Muscle layer of duodenum (tissue), 2 donors: ENCODE data around the gene TRAF6.
"Not testable (repeated sequence)": the region's sequence is repeated elsewhere in the genome, so short reads cannot be mapped to it uniquely, and the experiment has no call there.

Source experiments
- H3K27ac ChIP-seq: one replicate; pipeline ENCODE4 v1.7.0; 2013; ENCODE audit warnings: mild to moderate bottlenecking, low read length
- H3K27me3 ChIP-seq: one replicate; pipeline ENCODE4 v1.7.0; 2013; ENCODE audit warnings: low read depth, mild to moderate bottlenecking, control low read depth, low read length
- H3K36me3 ChIP-seq, 2 donors: one replicate each; pipeline ENCODE4 v1.7.0; 2013; ENCODE audit warnings: low read length in 2 of 2, control low read depth in 1 of 2, mild to moderate bottlenecking in 1 of 2; ENCODE audit not compliant: insufficient read depth in 2 of 2, control insufficient read depth in 1 of 2
- H3K4me1 ChIP-seq, 2 donors: one replicate each; pipeline ENCODE4 v1.7.0; 2013; ENCODE audit warnings: low read length in 2 of 2, mild to moderate bottlenecking in 2 of 2, control low read depth in 1 of 2, moderate library complexity in 1 of 2; ENCODE audit not compliant: insufficient read depth in 2 of 2, control insufficient read depth in 1 of 2
- H3K4me3 ChIP-seq, 2 donors: one replicate each; pipeline ENCODE4 v1.7.0; 2013; ENCODE audit warnings: low read length in 2 of 2, low read depth in 1 of 2, mild to moderate bottlenecking in 1 of 2
- H3K9me3 ChIP-seq, 2 donors: one replicate each; pipeline ENCODE4 v1.7.0; 2013; ENCODE audit warnings: low read length in 2 of 2, control low read depth in 1 of 2, mild to moderate bottlenecking in 1 of 2; ENCODE audit not compliant: control insufficient read depth in 1 of 2
- donor health status: healthy.

The TRAF6 gene

GRCh38 chr11:36509694-36510593, at the start of gene TRAF6:
Gene TRAF6 (minus strand): TSS chr11:36510272. CDS start chr11:36501515, 8,757 bp downstream.
- H3K27ac ChIP-seq, result peak within 1 kb of the TSS; percentile 87
- peaks cover 0 to 14% of the 10 kb centered on the region in 2 donors for H3K4me1 ChIP-seq
- H3K4me3 ChIP-seq, result peak within 1 kb of the TSS; percentile 98 to 99
- H3K27me3 ChIP-seq, result no peaks in the 10 kb centered on the region
- H3K36me3 ChIP-seq, result peaks cover 0 to 3% of the 10 kb centered on the region in 2 donors
- peaks cover 0 to 6% of the 10 kb centered on the region in 2 donors for H3K9me3 ChIP-seq

DNA sequence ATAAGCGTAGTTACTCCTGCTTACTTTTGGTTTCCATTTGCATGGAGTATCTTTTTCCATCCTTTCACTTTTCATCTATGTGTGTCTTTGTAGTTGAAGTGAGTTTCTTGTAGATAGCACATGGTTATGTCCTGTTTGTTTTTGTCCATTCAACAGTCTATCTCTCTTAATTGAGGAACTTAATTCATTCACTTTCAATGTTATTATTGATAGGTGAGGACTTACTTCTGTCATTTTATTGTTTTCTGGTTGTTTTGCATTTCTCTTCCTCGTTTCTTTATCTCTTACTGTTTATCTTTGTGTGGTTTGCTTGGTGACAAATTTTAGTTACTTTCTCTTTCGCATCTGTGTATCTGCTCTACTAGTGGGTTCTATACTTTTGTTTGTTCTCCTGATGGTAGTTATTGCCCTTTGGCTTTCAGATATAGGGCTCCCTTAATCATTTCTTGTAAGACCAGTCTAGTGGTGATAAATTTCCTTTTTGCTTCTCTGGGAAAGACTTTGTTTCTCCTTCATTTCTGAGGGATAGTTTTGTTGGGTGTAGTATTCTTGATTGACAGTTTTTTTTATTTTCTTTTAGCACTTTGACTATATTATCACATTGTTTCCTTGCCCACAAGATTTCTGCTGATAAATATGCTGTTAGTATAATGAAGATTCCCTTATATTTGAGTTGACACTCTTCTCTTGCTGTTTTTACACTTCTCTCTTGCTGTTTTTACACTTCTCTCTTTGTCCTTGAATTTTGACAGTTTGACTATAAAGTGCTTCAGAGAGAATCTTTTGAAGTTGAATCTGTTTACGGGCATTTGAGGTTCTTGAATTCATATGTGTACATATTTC, 48.7 kb upstream of the TRAF6 start:
- no peaks in the 10 kb centered on the region for H3K36me3 ChIP-seq
- H3K27ac ChIP-seq, result no peak overlapping the region
- peak overlapping the region in 1 of 2 donors; percentile 2 for H3K4me3 ChIP-seq
- no peaks in the 10 kb centered on the region for H3K4me1 ChIP-seq
- no peaks in the 10 kb centered on the region for H3K27me3 ChIP-seq
- peaks cover 5 to 6% of the 10 kb centered on the region in 2 donors for H3K9me3 ChIP-seq

GRCh38 chr11:36557991-36558390, 47.9 kb upstream of the TRAF6 start:
- H3K36me3 ChIP-seq, result no peaks in the 10 kb centered on the region
- peaks cover 5 to 6% of the 10 kb centered on the region in 2 donors for H3K9me3 ChIP-seq
- H3K27me3 ChIP-seq, result no peaks in the 10 kb centered on the region
- H3K4me3 ChIP-seq, result no peak overlapping the region
- no peaks in the 10 kb centered on the region for H3K4me1 ChIP-seq
- H3K27ac ChIP-seq, result no peak overlapping the region

- H3K36me3 ChIP-seq, H3K27me3 ChIP-seq, H3K27ac ChIP-seq, H3K9me3 ChIP-seq, H3K4me3 ChIP-seq, H3K4me1 ChIP-seq: not testable (repeated sequence)
Measured at GRCh38 chr11:36557390-36557789, 47.3 kb upstream of the TRAF6 start.

GRCh38 chr11:36550385-36551115, 40.5 kb upstream of the TRAF6 start:
- Histone ChIP-seq H3K4me1 (no peaks in the 10 kb centered on the region), H3K9me3 (peaks cover 0 to 2% of the 10 kb centered on the region in 2 donors), H3K36me3 (no peaks in the 10 kb centered on the region), H3K4me3 (no peak overlapping the region), H3K27ac (no peak overlapping the region), H3K27me3 (no peaks in the 10 kb centered on the region)

DNA sequence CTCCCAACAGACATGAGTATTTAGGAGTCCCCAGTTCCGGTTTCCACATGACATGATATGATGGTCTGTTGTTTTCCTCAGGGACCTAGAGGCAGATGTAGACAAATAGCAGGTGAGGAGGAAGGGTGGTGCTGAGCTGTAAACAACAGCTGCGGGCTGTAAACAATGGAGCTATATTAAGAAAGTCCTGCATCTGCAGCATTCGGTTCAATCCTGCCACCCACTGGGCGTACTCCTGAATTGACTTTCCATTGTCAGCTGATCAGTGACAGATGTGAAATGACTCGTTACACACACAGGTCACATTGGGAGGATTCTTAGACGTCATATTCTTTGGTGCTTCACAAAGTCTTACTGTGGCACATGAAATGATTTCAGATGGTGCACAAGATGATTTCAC, 30.9 kb upstream of the TRAF6 start:
- no peak overlapping the region for H3K27ac ChIP-seq

DNA sequence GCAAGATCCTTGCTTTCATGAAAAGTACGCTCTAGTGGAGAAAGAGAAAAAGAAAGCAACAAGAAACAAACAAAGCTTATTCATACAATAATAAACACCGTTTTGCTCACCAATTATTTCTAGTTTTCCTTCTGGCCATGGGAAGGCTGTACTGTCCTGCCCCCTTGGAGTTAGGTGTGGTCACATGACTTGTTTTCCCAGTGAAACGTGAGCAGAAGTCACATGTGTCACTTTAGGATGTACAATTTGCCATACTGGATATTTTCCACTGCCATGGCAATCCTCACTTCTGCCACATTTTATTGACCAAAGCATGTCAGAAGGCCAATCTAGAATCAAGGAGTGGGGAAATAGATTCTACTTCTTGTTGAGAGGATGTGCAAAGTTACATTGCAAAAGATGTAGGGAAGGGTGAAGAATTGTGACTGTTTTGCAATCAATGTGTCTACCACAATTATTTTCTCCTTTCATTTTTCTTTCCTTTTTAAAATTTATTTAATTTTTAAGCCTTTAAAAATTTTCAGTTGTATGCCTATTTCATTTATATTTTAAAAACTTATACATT, 24.3 kb upstream of the TRAF6 start:
- Histone ChIP-seq H3K9me3 (no peaks in the 10 kb centered on the region), H3K4me1 (no peaks in the 10 kb centered on the region), H3K27me3 (no peaks in the 10 kb centered on the region), H3K4me3 (no peak overlapping the region), H3K36me3 (no peaks in the 10 kb centered on the region), H3K27ac (no peak overlapping the region)

More for the DNA sequence above, 30.9 kb upstream of the TRAF6 start:
- no peaks in the 10 kb centered on the region for H3K9me3 ChIP-seq
- no peaks in the 10 kb centered on the region for H3K4me1 ChIP-seq
- no peaks in the 10 kb centered on the region for H3K36me3 ChIP-seq
- H3K4me3 ChIP-seq, result no peak overlapping the region
- no peaks in the 10 kb centered on the region for H3K27me3 ChIP-seq

- no peaks in the 10 kb centered on the region for H3K36me3 ChIP-seq
- H3K27me3 ChIP-seq, result no peaks in the 10 kb centered on the region
Measured at GRCh38 chr11:36532941-36533601, 23.0 kb upstream of the TRAF6 start.

GRCh38 chr11:36530840-36531239, 20.8 kb upstream of the TRAF6 start:
- H3K9me3 ChIP-seq, result no peaks in the 10 kb centered on the region
- H3K27me3 ChIP-seq, result no peaks in the 10 kb centered on the region
- no peak overlapping the region for H3K27ac ChIP-seq

More at GRCh38 chr11:36532941-36533601, 23.0 kb upstream of the TRAF6 start:
- Histone ChIP-seq H3K9me3 (no peaks in the 10 kb centered on the region), H3K4me1 (no peaks in the 10 kb centered on the region), H3K4me3 (no peak overlapping the region), H3K27ac (no peak overlapping the region)

GRCh38 chr11:36513965-36514364, 3.9 kb upstream of the TRAF6 start:
- Histone ChIP-seq H3K4me1 (no peaks in the 10 kb centered on the region), H3K9me3 (peaks cover 0 to 6% of the 10 kb centered on the region in 2 donors), H3K27ac (no peak overlapping the region), H3K36me3 (no peaks in the 10 kb centered on the region), H3K4me3 (no peak overlapping the region), H3K27me3 (no peaks in the 10 kb centered on the region)

More at GRCh38 chr11:36530840-36531239, 20.8 kb upstream of the TRAF6 start:
- Histone ChIP-seq H3K4me3 (no peak overlapping the region), H3K36me3 (no peaks in the 10 kb centered on the region), H3K4me1 (no peaks in the 10 kb centered on the region)
